ENCODE data around the gene HDDC2.
"Not testable (repeated sequence)": the region's sequence is repeated elsewhere in the genome, so short reads cannot be mapped to it uniquely, and the experiment has no call there.

The HDDC2 gene

DNA sequence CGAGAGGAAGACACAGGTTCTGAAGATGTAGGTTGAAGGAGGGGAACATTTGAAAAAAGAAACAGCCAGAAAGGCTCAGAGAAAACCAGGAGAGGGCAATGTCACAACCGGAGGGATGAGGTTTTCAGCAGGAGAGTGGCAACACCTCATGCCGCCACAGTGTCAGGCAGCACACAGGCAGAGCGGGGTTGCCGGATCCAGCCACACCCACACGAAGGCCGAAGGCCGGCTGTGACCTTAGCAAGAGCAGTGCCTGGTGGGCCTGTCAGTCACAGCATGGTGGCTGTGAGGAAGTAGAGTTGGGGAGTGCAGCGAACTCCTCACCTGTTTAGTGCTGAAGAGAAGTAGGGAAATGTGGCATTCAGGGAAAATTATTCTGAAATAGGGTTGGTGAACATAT, 14.0 kb downstream of the HDDC2 start:
- Histone ChIP-seq H3K9me3 (replicated peaks; ENCODE audit: insufficient read depth, low read length) (no peaks in the 10 kb centered on the region), H4K20me1 (ENCODE audit: insufficient read depth, low read length) (no peaks in the 10 kb centered on the region), H3K79me2 (ENCODE audit: low read length) (no peaks in the 10 kb centered on the region), H3K36me3 (replicated peaks; ENCODE audit: insufficient read depth, low read length) (no peaks in the 10 kb centered on the region), H3K9me2 (replicated peaks; ENCODE audit: insufficient read depth, low read length) (no peaks in the 10 kb centered on the region), H3K27me3 (replicated peaks; ENCODE audit: insufficient read depth, low read length) (no peaks in the 10 kb centered on the region), H3F3A (ENCODE audit: insufficient read depth, low read length) (no peaks in the 10 kb centered on the region), H3K4me1 (ENCODE audit: low read length) (no peaks in the 10 kb centered on the region), H3K4me2 (ENCODE audit: low read depth, low read length) (no peak overlapping the region), H3K27ac (ENCODE audit: low read length) (no peak overlapping the region), H2AFZ (ENCODE audit: low read length) (no peak overlapping the region), H3K9ac (ENCODE audit: low read length) (no peak overlapping the region), H3K4me3 (ENCODE audit: low read length) (no peak overlapping the region)
- TF ChIP-seq EZH2phosphoT487 (IDR thresholded peaks at IDR 0.05; ENCODE audit: low read length) (no peak), EZH2 (optimal IDR thresholded peaks at IDR 0.05; ENCODE audit: low read depth, low read length) (no peak), CTCF (IDR thresholded peaks at IDR 0.05; ENCODE audit: low read length) (no peak)
- no peak for DNase-seq

- Histone ChIP-seq H3K36me3 (replicated peaks; ENCODE audit: insufficient read depth, low read length) (no peaks in the 10 kb centered on the region), H3K9me3 (replicated peaks; ENCODE audit: insufficient read depth, low read length) (no peaks in the 10 kb centered on the region), H3K27ac (ENCODE audit: low read length) (no peak overlapping the region), H4K20me1 (ENCODE audit: insufficient read depth, low read length) (no peaks in the 10 kb centered on the region), H3K9ac (ENCODE audit: low read length) (no peak overlapping the region), H3K27me3 (replicated peaks; ENCODE audit: insufficient read depth, low read length) (no peaks in the 10 kb centered on the region), H3K4me2 (ENCODE audit: low read depth, low read length) (no peak overlapping the region), H3F3A (ENCODE audit: insufficient read depth, low read length) (no peaks in the 10 kb centered on the region), H3K4me3 (ENCODE audit: low read length) (no peak overlapping the region), H3K4me1 (ENCODE audit: low read length) (no peaks in the 10 kb centered on the region), H2AFZ (ENCODE audit: low read length) (no peak overlapping the region), H3K79me2 (ENCODE audit: low read length) (no peaks in the 10 kb centered on the region), H3K9me2 (replicated peaks; ENCODE audit: insufficient read depth, low read length) (no peaks in the 10 kb centered on the region)
- TF ChIP-seq EZH2 (optimal IDR thresholded peaks at IDR 0.05; ENCODE audit: low read depth, low read length): no peak
- TF ChIP-seq EZH2phosphoT487 (IDR thresholded peaks at IDR 0.05; ENCODE audit: low read length): no peak
- TF ChIP-seq CTCF (IDR thresholded peaks at IDR 0.05; ENCODE audit: low read length): no peak
- DNase-seq: no peak
Measured at GRCh38 chr6:125285936-125286335, 15.8 kb downstream of the HDDC2 start.

DNA sequence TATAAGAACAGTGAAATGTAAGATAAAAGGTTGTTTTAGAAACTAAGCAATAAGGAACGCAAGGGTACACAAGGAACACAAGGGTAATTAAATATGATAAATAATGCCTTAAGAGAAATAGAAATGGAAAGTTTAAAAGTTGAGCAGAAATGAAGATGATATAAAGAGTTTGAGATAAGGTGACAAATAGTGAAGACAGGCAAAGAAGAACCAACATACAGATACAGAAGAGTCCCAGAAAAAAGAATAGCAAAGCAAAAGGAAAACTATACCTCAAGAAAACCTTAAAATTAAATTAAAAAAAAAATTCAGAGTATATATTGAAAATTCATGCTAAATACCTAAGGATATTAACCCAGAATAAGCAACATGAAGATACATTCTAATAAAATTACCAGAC, 16.4 kb downstream of the HDDC2 start:
- H3K4me1 ChIP-seq (ENCODE audit: low read length): no peaks in the 10 kb centered on the region
- DNase-seq: no peak
- H3K79me2 ChIP-seq (ENCODE audit: low read length): no peaks in the 10 kb centered on the region
- no peaks in the 10 kb centered on the region for H3K36me3 ChIP-seq (replicated peaks; ENCODE audit: insufficient read depth, low read length)
- H3K9ac ChIP-seq (ENCODE audit: low read length): no peak overlapping the region
- H3K27me3 ChIP-seq (replicated peaks; ENCODE audit: insufficient read depth, low read length): no peaks in the 10 kb centered on the region
- no peak overlapping the region for H3K4me3 ChIP-seq (ENCODE audit: low read length)
- no peaks in the 10 kb centered on the region for H3K9me2 ChIP-seq (replicated peaks; ENCODE audit: insufficient read depth, low read length)
- no peak overlapping the region for H3K27ac ChIP-seq (ENCODE audit: low read length)
- no peaks in the 10 kb centered on the region for H3K9me3 ChIP-seq (replicated peaks; ENCODE audit: insufficient read depth, low read length)
- TF ChIP-seq CTCF (IDR thresholded peaks at IDR 0.05; ENCODE audit: low read length): no peak
- no peak for TF ChIP-seq EZH2phosphoT487 (IDR thresholded peaks at IDR 0.05; ENCODE audit: low read length)
- no peak for TF ChIP-seq EZH2 (optimal IDR thresholded peaks at IDR 0.05; ENCODE audit: low read depth, low read length)
- no peaks in the 10 kb centered on the region for H4K20me1 ChIP-seq (ENCODE audit: insufficient read depth, low read length)
- no peaks in the 10 kb centered on the region for H3F3A ChIP-seq (ENCODE audit: insufficient read depth, low read length)
- H2AFZ ChIP-seq (ENCODE audit: low read length): no peak overlapping the region
- H3K4me2 ChIP-seq (ENCODE audit: low read depth, low read length): no peak overlapping the region

DNA sequence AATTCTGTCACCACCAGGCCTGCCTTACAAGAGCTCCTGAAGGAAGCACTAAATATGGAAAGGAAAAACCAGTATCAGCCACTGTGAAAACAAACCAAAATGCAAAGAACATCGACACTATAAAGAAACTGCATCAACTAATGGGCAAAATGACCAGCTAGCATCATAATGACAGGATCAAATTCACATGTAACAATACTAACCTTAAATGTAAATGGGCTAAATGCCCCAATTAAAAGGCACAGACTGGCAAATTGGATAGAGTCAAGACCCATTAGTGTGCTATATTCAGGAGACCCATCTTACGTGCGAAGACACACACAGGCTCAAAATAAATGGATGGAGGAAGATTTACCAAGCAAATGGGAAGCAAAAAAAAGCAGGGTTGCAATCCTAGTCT, 19.3 kb downstream of the HDDC2 start:
- not testable (repeated sequence) for H3K27ac ChIP-seq (ENCODE audit: low read length); H4K20me1 ChIP-seq (ENCODE audit: insufficient read depth, low read length); DNase-seq; H3F3A ChIP-seq (ENCODE audit: insufficient read depth, low read length); H3K4me2 ChIP-seq (ENCODE audit: low read depth, low read length); H3K9ac ChIP-seq (ENCODE audit: low read length); H3K9me3 ChIP-seq (replicated peaks; ENCODE audit: insufficient read depth, low read length); H3K4me3 ChIP-seq (ENCODE audit: low read length); H3K36me3 ChIP-seq (replicated peaks; ENCODE audit: insufficient read depth, low read length); H3K4me1 ChIP-seq (ENCODE audit: low read length); H2AFZ ChIP-seq (ENCODE audit: low read length); H3K9me2 ChIP-seq (replicated peaks; ENCODE audit: insufficient read depth, low read length); H3K79me2 ChIP-seq (ENCODE audit: low read length); H3K27me3 ChIP-seq (replicated peaks; ENCODE audit: insufficient read depth, low read length)

DNA sequence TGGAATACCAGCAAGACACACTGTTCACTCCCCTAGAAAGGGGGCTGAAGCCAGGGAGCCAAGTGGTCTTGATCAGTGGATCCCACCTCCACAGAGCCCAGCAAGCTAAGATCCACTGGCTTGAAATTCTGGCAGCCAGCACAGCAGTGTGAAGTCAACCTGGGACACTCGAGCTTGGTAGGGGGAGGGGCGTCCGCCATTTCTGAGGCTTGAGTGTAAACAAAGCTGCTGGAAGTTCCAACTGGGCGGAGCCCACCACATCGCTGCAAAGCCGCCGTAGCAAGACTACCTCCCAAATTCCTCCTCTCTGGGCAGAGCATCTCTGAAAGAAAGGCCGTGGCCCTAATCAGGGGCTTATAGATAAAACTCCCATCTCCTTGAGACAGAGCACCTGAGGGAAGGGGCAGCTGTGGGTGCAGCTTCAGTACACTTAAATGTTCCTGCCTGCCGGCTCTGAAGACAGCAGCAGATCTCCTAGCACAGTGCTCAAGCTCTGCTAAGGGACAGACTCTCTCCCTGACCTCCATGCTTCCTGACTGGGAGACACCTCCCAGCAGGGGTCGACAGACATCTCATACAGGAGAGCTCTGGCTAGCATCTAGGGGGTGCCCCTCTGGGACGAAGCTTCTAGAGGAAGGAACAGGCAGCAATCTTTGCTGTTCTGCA, 21.3 kb downstream of the HDDC2 start:
- not testable (repeated sequence) for H3K9ac ChIP-seq (ENCODE audit: low read length); DNase-seq; H3K9me2 ChIP-seq (replicated peaks; ENCODE audit: insufficient read depth, low read length); H3K36me3 ChIP-seq (replicated peaks; ENCODE audit: insufficient read depth, low read length); H3K4me2 ChIP-seq (ENCODE audit: low read depth, low read length); H3K4me3 ChIP-seq (ENCODE audit: low read length); H3F3A ChIP-seq (ENCODE audit: insufficient read depth, low read length); H3K79me2 ChIP-seq (ENCODE audit: low read length); H3K27me3 ChIP-seq (replicated peaks; ENCODE audit: insufficient read depth, low read length); H2AFZ ChIP-seq (ENCODE audit: low read length); H3K9me3 ChIP-seq (replicated peaks; ENCODE audit: insufficient read depth, low read length); H4K20me1 ChIP-seq (ENCODE audit: insufficient read depth, low read length); H3K4me1 ChIP-seq (ENCODE audit: low read length); H3K27ac ChIP-seq (ENCODE audit: low read length)
